GM23338 (cell line): ENCODE results near the gene GLMP. TPM values are rescaled to one million over a fixed set of nuclear protein-coding genes. Genes with fewer than 3 reads are reported as not detected.

ENCODE experiments used
- ATAC-seq: fragments of 200-7000 bp; cut with Tn5 transposase; 3 replicates; pipeline ENCODE4 v1.9.1; 2020
- DNase-seq: peaks from one replicate; pipeline ENCODE4 v3.0.0-alpha.2; 2015; ENCODE audit warnings: low spot score
- H2AFZ ChIP-seq: fragments of 200-600 bp; sonication (generic); 2 replicates; pipeline ENCODE4 v1.8.0; 2016; ENCODE audit warnings: antibody characterized with exemption, mild to moderate bottlenecking, moderate library complexity
- H3F3A ChIP-seq: fragments of 200-600 bp; sonication (generic); replicated peaks from 2 replicates; pipeline ENCODE4 v1.8.0; 2017; ENCODE audit warnings: antibody characterized with exemption, mixed run types, low read depth
- H3K27ac ChIP-seq: fragments of 200-600 bp; sonication (generic); 2 replicates; pipeline ENCODE4 v1.6.1; 2016; ENCODE audit warnings: low read depth
- H3K27me3 ChIP-seq: fragments of 200-600 bp; sonication (generic); 2 replicates; pipeline ENCODE4 v1.8.0; 2016; ENCODE audit warnings: mild to moderate bottlenecking, mixed run types, moderate library complexity; ENCODE audit not compliant: insufficient read depth
- H3K36me3 ChIP-seq: fragments of 200-600 bp; sonication (generic); 2 replicates; pipeline ENCODE4 v1.8.0; 2016; ENCODE audit warnings: mild to moderate bottlenecking; ENCODE audit not compliant: insufficient read depth
- H3K4me1 ChIP-seq: fragments of 200-600 bp; sonication (generic); 2 replicates; pipeline ENCODE4 v1.8.0; 2016; ENCODE audit warnings: mild to moderate bottlenecking, moderate library complexity; ENCODE audit not compliant: insufficient read depth
- H3K4me2 ChIP-seq: fragments of 200-600 bp; sonication (generic); 2 replicates; pipeline ENCODE4 v1.7.1; 2017; ENCODE audit warnings: mixed run types
- H3K4me3 ChIP-seq: fragments of 200-600 bp; sonication (generic); 2 replicates; pipeline ENCODE4 v1.6.1; 2016; ENCODE audit warnings: mixed run types
- H3K79me2 ChIP-seq: fragments of 200-600 bp; sonication (generic); replicated peaks from 2 replicates; pipeline ENCODE4 v1.8.0; 2017; ENCODE audit warnings: mild to moderate bottlenecking; ENCODE audit not compliant: insufficient read depth
- H3K9me2 ChIP-seq: fragments of 200-600 bp; sonication (generic); 2 replicates; pipeline ENCODE4 v1.8.0; 2017; ENCODE audit not compliant: insufficient read depth
- H4K20me1 ChIP-seq: fragments of 200-600 bp; sonication (generic); replicated peaks from 2 replicates; pipeline ENCODE4 v1.8.0; 2017; ENCODE audit warnings: mild to moderate bottlenecking; ENCODE audit not compliant: insufficient read depth
- H3K27ac Mint-ChIP-seq: 2 replicates; pipeline ENCODE4 v1.8.0; 2020; ENCODE audit warnings: inconsistent platforms, mild to moderate bottlenecking, moderate library complexity, mixed read lengths
- H3K27me3 Mint-ChIP-seq: 3 replicates; pipeline ENCODE4 v1.8.0; 2022; ENCODE audit warnings: low read depth, mild to moderate bottlenecking, moderate library complexity, mixed read lengths, inconsistent platforms; ENCODE audit not compliant: insufficient read depth, poor library complexity
- H3K36me3 Mint-ChIP-seq: 3 replicates; pipeline ENCODE4 v1.8.0; 2021; ENCODE audit warnings: low read depth, mild to moderate bottlenecking, inconsistent platforms, moderate library complexity, mixed read lengths
- H3K4me1 Mint-ChIP-seq: 3 replicates; pipeline ENCODE4 v1.8.0; 2020; ENCODE audit warnings: mild to moderate bottlenecking, inconsistent platforms, mixed read lengths
- H3K4me3 Mint-ChIP-seq: 3 replicates; pipeline ENCODE4 v1.8.0; 2021; ENCODE audit warnings: moderate library complexity, mild to moderate bottlenecking, inconsistent platforms, mixed read lengths
- H3K9me3 Mint-ChIP-seq: 3 replicates; pipeline ENCODE4 v1.8.0; 2020; ENCODE audit warnings: moderate library complexity, mild to moderate bottlenecking, inconsistent platforms, mixed read lengths
- JUNB ChIP-seq: IDR thresholded peaks from one replicate; pipeline ENCODE4 v1.6.1; 2016; ENCODE audit warnings: antibody characterized with exemption; ENCODE audit not compliant: unreplicated experiment
- STAT1 ChIP-seq: IDR thresholded peaks from one replicate; pipeline ENCODE4 v1.6.1; 2016; ENCODE audit warnings: antibody characterized with exemption; ENCODE audit not compliant: unreplicated experiment
- ZNF331 ChIP-seq: fragments of 250-450 bp; sonication (Bioruptor Pico); IDR thresholded peaks from 2 replicates; pipeline ENCODE4 v1.5.0; 2020; ENCODE audit warnings: low read depth, mild to moderate bottlenecking, moderate library complexity
- polyA plus RNA-seq: library from polyadenylated mRNA; unstranded; fragments of >200 nt; fragmentation: Nextera tagmentation; extraction: Ambion mirVana; gene quantifications from 2 replicates; pipeline ENCODE4 v1.2.1, GENCODE V29; 2016
- total RNA-seq: library from RNA; depleted of rRNA; stranded (reverse); fragments of >200 nt; shearing (Covaris generic); gene quantifications from 2 replicates; pipeline ENCODE4 v1.2.3, GENCODE V29; 2014
- TF ChIP-seq, protein P1 (sequence below), 2 experiments: fragments of 200-600 bp in 1 of 2; sonication (generic) in 1 of 2; conservative IDR thresholded peaks; 2 replicates each; pipeline versions ENCODE4 v1.5.1 to v1.6.1; 2016 to 2017; ENCODE audit warnings: antibody characterized with exemption in 2 of 2, low read depth in 2 of 2, mild to moderate bottlenecking in 2 of 2, moderate library complexity in 1 of 2
- TF ChIP-seq, protein P2 (sequence below): IDR thresholded peaks from one replicate; pipeline ENCODE4 v1.6.1; 2018; ENCODE audit warnings: antibody characterized with exemption; ENCODE audit not compliant: unreplicated experiment

GLMP gene
- total and polyA plus RNA-seq, 2 experiments from 2014 or later = 33.6 to 41.9 TPM

DNA sequence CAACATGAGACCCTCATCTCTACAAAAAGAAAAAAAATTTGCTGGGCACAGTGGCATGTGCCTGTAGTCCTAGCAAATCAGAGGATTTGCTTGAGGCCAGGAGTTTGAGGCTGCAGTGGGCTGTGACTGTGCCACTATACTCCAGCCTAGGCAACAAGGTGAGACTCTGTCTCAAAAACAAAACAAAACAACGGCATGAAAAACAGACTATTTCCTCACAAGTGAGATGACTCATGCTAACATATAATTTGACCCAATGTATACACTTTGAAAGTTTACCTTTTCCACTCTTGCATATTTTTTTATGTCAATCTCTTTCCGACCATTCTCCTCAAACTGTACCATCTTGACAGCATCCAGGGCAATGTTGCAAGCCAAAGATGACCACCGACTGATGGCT is 25.1 kb upstream of the GLMP start (continued):
- TF ChIP-seq, protein P1, sequence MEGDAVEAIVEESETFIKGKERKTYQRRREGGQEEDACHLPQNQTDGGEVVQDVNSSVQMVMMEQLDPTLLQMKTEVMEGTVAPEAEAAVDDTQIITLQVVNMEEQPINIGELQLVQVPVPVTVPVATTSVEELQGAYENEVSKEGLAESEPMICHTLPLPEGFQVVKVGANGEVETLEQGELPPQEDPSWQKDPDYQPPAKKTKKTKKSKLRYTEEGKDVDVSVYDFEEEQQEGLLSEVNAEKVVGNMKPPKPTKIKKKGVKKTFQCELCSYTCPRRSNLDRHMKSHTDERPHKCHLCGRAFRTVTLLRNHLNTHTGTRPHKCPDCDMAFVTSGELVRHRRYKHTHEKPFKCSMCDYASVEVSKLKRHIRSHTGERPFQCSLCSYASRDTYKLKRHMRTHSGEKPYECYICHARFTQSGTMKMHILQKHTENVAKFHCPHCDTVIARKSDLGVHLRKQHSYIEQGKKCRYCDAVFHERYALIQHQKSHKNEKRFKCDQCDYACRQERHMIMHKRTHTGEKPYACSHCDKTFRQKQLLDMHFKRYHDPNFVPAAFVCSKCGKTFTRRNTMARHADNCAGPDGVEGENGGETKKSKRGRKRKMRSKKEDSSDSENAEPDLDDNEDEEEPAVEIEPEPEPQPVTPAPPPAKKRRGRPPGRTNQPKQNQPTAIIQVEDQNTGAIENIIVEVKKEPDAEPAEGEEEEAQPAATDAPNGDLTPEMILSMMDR (conservative IDR thresholded peaks at IDR 0.05; ENCODE audit: low read depth in 2 of 2) = no peak
- no peak for TF ChIP-seq JUNB
- TF ChIP-seq STAT1 = no peak

DNA sequence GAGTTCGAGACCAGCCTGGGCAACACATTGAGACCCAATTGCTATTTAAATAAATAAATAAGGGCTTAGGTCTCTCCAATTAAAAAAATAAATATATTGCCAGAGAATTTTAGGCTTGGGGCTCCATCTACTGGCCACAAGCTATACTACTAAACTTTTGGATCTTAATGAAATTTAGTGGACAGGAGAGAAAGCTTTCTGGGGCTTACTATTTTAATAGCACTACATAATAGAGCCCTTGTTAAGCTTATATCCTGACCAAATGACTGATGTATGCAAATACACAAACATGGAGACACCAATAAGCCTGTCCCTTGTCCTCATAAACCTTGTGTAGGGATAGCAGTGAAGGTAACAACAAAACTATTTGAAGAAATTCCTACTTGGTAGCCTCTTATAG is 24.2 kb upstream of the GLMP start:
- ATAC-seq (no peak), DNase-seq (peak; percentile 45)
- Mint-ChIP-seq H3K9me3 (no peaks in the 10 kb centered on the region), H3K36me3 (peaks cover 98% of the 10 kb centered on the region), H3K27me3 (peaks cover 1% of the 10 kb centered on the region), H3K4me1 (no peaks in the 10 kb centered on the region), H3K4me3 (no peak overlapping the region), H3K27ac (no peak overlapping the region)
- Histone ChIP-seq H3K27ac (no peak overlapping the region), H3K79me2 (peaks cover 5% of the 10 kb centered on the region), H2AFZ (no peak overlapping the region), H4K20me1 (peaks cover 44% of the 10 kb centered on the region), H3K9me2 (no peaks in the 10 kb centered on the region), H3F3A (peaks cover 56% of the 10 kb centered on the region), H3K4me2 (no peak overlapping the region), H3K36me3 (peaks cover 93% of the 10 kb centered on the region), H3K4me3 (no peak overlapping the region), H3K27me3 (no peaks in the 10 kb centered on the region), H3K4me1 (no peaks in the 10 kb centered on the region)
- TF ChIP-seq, protein P1 (conservative IDR thresholded peaks at IDR 0.05; ENCODE audit: low read depth in 2 of 2) = peak; percentile 35 to 69
- TF ChIP-seq, protein P2, sequence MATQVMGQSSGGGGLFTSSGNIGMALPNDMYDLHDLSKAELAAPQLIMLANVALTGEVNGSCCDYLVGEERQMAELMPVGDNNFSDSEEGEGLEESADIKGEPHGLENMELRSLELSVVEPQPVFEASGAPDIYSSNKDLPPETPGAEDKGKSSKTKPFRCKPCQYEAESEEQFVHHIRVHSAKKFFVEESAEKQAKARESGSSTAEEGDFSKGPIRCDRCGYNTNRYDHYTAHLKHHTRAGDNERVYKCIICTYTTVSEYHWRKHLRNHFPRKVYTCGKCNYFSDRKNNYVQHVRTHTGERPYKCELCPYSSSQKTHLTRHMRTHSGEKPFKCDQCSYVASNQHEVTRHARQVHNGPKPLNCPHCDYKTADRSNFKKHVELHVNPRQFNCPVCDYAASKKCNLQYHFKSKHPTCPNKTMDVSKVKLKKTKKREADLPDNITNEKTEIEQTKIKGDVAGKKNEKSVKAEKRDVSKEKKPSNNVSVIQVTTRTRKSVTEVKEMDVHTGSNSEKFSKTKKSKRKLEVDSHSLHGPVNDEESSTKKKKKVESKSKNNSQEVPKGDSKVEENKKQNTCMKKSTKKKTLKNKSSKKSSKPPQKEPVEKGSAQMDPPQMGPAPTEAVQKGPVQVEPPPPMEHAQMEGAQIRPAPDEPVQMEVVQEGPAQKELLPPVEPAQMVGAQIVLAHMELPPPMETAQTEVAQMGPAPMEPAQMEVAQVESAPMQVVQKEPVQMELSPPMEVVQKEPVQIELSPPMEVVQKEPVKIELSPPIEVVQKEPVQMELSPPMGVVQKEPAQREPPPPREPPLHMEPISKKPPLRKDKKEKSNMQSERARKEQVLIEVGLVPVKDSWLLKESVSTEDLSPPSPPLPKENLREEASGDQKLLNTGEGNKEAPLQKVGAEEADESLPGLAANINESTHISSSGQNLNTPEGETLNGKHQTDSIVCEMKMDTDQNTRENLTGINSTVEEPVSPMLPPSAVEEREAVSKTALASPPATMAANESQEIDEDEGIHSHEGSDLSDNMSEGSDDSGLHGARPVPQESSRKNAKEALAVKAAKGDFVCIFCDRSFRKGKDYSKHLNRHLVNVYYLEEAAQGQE = no peak

DNA sequence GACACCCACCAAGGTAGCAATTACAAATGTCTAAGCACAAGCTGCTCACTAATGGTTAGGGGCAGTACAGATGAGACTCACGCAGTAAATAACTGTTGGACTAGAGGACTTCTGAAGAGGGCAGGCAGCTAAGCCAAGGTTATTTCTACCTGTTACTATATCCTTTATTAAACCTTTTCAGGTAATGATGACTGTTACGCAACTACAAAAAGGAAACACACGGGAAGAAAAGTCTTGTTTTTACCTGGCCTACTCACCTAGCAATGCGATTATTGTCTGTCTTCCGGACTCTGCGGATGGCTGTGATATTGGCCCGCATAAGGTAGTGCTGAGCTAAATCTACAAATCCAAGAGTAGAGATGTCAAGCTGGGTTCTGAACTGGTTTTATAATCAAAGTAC is 21.4 kb upstream of the GLMP start:
- TF ChIP-seq, protein P1 (conservative IDR thresholded peaks at IDR 0.05; ENCODE audit: low read depth in 2 of 2) = no peak
- TF ChIP-seq, protein P2 = no peak
- TF ChIP-seq ZNF331 (no peak), JUNB (no peak)

More for the DNA sequence above, 21.4 kb upstream of the GLMP start:
- Mint-ChIP-seq H3K27ac (no peak overlapping the region), H3K9me3 (no peaks in the 10 kb centered on the region), H3K4me1 (no peaks in the 10 kb centered on the region), H3K36me3 (peaks cover 99% of the 10 kb centered on the region), H3K4me3 (no peak overlapping the region), H3K27me3 (peaks cover 4% of the 10 kb centered on the region)
- H3K4me2 ChIP-seq = no peak overlapping the region
- ATAC-seq (no peak), DNase-seq (no peak)
- H3K79me2 ChIP-seq = peaks cover 5% of the 10 kb centered on the region
- H3K27me3 ChIP-seq = no peaks in the 10 kb centered on the region
- peaks cover 100% of the 10 kb centered on the region for H3K36me3 ChIP-seq
- no peaks in the 10 kb centered on the region for H3K4me1 ChIP-seq
- H3K27ac ChIP-seq = no peak overlapping the region
- peaks cover 60% of the 10 kb centered on the region for H3F3A ChIP-seq
- no peak overlapping the region for H3K4me3 ChIP-seq
- H2AFZ ChIP-seq = no peak overlapping the region
- peaks cover 56% of the 10 kb centered on the region for H4K20me1 ChIP-seq
- H3K9me2 ChIP-seq = no peaks in the 10 kb centered on the region
